Fibroblast of villous mesenchyme (primary cell): ENCODE measurements around the gene PRKCH. TPM values are rescaled to one million over a fixed set of nuclear protein-coding genes. Genes with fewer than 3 reads are reported as not detected.
A peak's percentile ranks its signal among the peaks of the same experiment; 100 is the strongest.

Source experiments
- DNase-seq: peaks from one replicate; pipeline ENCODE4 v3.0.0-alpha.2; 2010; ENCODE audit warnings: low read depth
- H3K4me3 ChIP-seq: 2 replicates; pipeline ENCODE4 v1.5.1; 2011; ENCODE audit warnings: low read depth, mild to moderate bottlenecking, low read length
- total RNA-seq: library from RNA; depleted of rRNA; stranded (reverse); fragments of >200 nt; gene quantifications from 2 replicates; pipeline ENCODE4 v1.2.3, GENCODE V29; 2012
- TF ChIP-seq, protein P1 (sequence below): IDR thresholded peaks from 2 replicates; pipeline ENCODE4 v1.5.1; 2012; ENCODE audit warnings: low read depth, mild to moderate bottlenecking, low read length; ENCODE audit not compliant: insufficient read depth

PRKCH gene
- total RNA-seq, 1 donor: 2.6 TPM

DNA sequence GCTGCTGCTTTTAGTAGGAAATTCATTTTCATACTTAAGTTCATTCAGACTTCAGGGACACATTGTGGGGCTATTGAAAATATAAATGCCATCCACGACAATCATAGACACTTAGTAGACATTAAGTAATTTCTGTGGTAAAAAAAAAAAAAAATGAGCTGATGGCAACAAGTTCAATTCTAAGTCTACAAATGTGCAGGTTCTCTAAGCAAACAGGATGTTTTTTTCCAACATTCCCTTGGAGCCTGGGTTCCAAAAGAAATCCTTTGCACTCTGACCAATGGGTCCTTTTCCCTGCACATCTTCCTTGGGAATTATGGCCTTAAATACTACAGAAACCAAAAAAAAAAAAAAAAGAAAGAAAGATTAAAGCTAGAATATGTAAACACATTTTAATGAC is 198.4 kb downstream of the PRKCH start:
- TF ChIP-seq, protein P1, sequence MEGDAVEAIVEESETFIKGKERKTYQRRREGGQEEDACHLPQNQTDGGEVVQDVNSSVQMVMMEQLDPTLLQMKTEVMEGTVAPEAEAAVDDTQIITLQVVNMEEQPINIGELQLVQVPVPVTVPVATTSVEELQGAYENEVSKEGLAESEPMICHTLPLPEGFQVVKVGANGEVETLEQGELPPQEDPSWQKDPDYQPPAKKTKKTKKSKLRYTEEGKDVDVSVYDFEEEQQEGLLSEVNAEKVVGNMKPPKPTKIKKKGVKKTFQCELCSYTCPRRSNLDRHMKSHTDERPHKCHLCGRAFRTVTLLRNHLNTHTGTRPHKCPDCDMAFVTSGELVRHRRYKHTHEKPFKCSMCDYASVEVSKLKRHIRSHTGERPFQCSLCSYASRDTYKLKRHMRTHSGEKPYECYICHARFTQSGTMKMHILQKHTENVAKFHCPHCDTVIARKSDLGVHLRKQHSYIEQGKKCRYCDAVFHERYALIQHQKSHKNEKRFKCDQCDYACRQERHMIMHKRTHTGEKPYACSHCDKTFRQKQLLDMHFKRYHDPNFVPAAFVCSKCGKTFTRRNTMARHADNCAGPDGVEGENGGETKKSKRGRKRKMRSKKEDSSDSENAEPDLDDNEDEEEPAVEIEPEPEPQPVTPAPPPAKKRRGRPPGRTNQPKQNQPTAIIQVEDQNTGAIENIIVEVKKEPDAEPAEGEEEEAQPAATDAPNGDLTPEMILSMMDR: no peak
- no peak overlapping the region for H3K4me3 ChIP-seq
- no peak for DNase-seq

DNA sequence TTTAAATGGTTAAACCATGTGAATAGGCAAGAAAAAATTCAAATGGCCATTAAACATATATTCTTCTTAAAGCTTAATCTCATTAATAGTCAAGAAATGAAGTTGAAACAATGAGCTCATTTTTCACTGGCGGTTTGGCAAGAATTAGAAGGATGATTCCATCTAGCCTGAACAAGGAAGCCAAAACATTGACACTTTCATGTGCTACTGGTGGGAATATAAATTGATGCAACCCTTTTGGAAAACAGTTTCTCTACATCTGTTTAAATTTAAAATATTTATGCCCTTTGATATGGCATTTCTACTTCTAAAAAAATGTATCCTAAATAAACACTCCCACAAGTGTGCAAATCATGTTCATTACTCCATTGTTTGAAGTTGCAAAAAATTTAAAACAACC is 199.2 kb downstream of the PRKCH start:
- TF ChIP-seq, protein P1: no peak
- no peak overlapping the region for H3K4me3 ChIP-seq
- peak; percentile 47 for DNase-seq

DNA sequence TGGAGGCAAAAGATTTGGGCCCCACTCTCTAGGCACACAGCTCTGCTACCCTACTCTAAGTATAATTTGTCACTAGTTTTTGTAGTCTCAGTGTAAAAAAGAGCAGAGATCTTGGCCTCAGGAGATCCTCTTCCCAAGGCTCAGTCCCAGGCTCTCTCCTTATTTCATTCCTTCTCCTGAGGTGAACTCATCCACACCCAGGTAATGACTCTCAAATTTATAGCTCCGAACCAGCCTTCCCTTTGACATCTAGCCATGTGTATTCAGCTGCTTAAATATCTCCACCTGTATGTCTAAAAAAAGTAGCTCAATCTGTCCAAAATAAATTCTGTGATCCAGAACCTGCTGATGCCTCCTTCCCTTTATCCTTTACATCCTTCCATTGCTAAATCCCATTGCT is 200.4 kb downstream of the PRKCH start:
- H3K4me3 ChIP-seq: no peak overlapping the region
- TF ChIP-seq, protein P1: no peak
- no peak for DNase-seq

DNA sequence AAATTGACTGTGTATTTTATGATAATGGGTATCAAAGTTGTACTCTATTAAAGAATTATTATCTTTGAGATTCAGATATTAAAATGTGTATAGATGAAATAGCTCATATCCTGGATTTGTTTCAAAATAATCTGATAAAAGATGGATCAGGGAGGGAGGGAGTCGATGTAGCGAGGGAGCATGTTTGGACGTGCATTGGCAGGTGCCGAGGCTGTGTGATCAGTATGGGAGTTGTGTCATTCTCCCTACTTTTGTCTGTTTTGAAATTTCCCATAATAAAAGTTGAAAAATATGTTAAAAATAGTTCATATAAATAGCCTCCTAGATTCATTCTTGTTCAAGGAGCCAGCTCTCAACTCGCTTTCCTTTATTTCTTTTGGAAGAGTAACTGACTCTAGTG is 202.4 kb downstream of the PRKCH start:
- TF ChIP-seq, protein P1: no peak
- DNase-seq: no peak
- H3K4me3 ChIP-seq: no peak overlapping the region

DNA sequence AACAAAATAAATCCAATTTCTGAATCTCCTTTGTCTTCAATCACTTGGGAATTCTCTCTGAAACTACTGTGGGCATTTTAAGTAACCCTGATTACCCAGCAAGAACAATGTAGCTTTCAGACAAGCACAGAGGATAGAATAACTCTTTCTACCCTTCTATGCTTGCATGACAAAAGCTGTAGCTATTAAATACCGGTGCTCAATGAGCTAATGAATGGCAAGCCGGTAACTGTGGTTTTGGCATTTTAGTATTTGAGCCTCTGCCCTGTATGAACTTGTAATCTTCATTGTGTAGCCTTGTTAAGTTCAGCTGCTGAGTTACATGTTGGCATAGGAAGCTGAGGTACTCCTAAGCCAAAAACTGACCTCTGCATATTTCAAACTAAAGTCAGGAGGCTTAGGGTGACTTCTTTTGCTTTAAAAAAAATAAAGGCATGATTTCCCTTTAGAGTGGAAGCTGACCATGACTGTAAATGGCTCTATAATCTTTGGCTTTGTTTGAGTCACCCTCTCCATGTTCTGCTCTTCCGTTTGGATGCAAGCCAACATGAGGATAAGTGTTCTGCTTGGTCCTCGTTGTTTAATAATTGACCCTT is 202.9 kb downstream of the PRKCH start:
- DNase-seq: peak; percentile 64
- H3K4me3 ChIP-seq: no peak overlapping the region
- TF ChIP-seq, protein P1: no peak

DNA sequence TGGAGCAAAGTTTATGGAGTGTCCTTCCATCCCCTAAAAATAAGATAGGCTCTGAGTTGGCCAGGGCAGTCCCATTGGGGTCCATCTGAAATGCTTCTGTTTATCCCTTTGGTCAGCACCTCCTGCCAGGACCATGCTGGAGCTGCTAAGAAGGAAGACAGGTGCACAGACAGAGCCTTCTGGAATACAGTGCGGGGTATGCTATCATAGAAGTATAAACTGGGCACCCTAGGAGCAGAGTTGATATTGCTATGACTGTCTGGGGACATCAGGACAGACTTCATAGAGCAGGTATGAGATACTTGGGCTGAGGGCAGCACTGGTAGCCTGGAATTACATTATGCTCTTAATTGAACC is 203.5 kb downstream of the PRKCH start:
- DNase-seq: no peak
- TF ChIP-seq, protein P1: no peak
- H3K4me3 ChIP-seq: no peak overlapping the region
